ENCODE results near the gene WDCP. TPM values are rescaled to one million over a fixed set of nuclear protein-coding genes. Genes with fewer than 3 reads are reported as not detected.

The WDCP gene
- total and polyA plus RNA-seq, 2 donors from 2014 or later: 2.9 to 11.7 TPM

GRCh38 chr2:24058564-24059271 lies 11.5 kb upstream of the WDCP start:
- Histone ChIP-seq H3K9ac (ENCODE audit: low read length in 3 of 3) (no peak overlapping the region), H3K9me3 (ENCODE audit: control insufficient read depth in 2 of 3, insufficient read depth in 1 of 3, low read length in 3 of 3) (no peaks in the 10 kb centered on the region), H3K4me1 (ENCODE audit: control insufficient read depth in 2 of 3, insufficient read depth in 2 of 3, low read depth in 1 of 3, low read length in 3 of 3) (no peaks in the 10 kb centered on the region), H3K27ac (ENCODE audit: low read depth in 2 of 2, low read length in 2 of 2) (no peak overlapping the region), H3K36me3 (ENCODE audit: control insufficient read depth in 2 of 3, insufficient read depth in 3 of 3, low read length in 3 of 3) (no peaks in the 10 kb centered on the region), H3K4me3 (ENCODE audit: low read length in 3 of 3) (no peak overlapping the region), H3K27me3 (ENCODE audit: control insufficient read depth, insufficient read depth, low read length) (no peaks in the 10 kb centered on the region)
- intact Hi-C loops (cut with DNase I): no loop called here
- DNase-seq (no peak), FAIRE-seq (no peak)
- TF ChIP-seq CTCF (IDR thresholded peaks at IDR 0.05; ENCODE audit: borderline replicate concordance, extremely low read depth, insufficient read depth): no peak

GRCh38 chr2:24055750-24056149 lies 8.6 kb upstream of the WDCP start:
- no peaks in the 10 kb centered on the region for H3K36me3 ChIP-seq (ENCODE audit: control insufficient read depth in 2 of 3, insufficient read depth in 3 of 3, low read length in 3 of 3)
- H3K9me3 ChIP-seq (ENCODE audit: control insufficient read depth in 2 of 3, insufficient read depth in 1 of 3, low read length in 3 of 3): no peaks in the 10 kb centered on the region
- no peaks in the 10 kb centered on the region for H3K4me1 ChIP-seq (ENCODE audit: control insufficient read depth in 2 of 3, insufficient read depth in 2 of 3, low read depth in 1 of 3, low read length in 3 of 3)
- H3K9ac ChIP-seq (ENCODE audit: low read length in 3 of 3): no peak overlapping the region
- no peaks in the 10 kb centered on the region for H3K27me3 ChIP-seq (ENCODE audit: control insufficient read depth, insufficient read depth, low read length)
- no peak for TF ChIP-seq CTCF (IDR thresholded peaks at IDR 0.05; ENCODE audit: borderline replicate concordance, extremely low read depth, insufficient read depth)
- intact Hi-C loops (cut with DNase I): no loop called here
- DNase-seq: no peak
- H3K27ac ChIP-seq (ENCODE audit: low read depth in 2 of 2, low read length in 2 of 2): no peak overlapping the region
- FAIRE-seq: no peak
- H3K4me3 ChIP-seq (ENCODE audit: low read length in 3 of 3): no peak overlapping the region

GRCh38 chr2:24054366-24055010 lies 7.3 kb upstream of the WDCP start:
- Histone ChIP-seq H3K27ac (ENCODE audit: low read depth in 2 of 2, low read length in 2 of 2) (no peak overlapping the region), H3K9ac (ENCODE audit: low read length in 3 of 3) (no peak overlapping the region), H3K4me1 (ENCODE audit: control insufficient read depth in 2 of 3, insufficient read depth in 2 of 3, low read depth in 1 of 3, low read length in 3 of 3) (no peaks in the 10 kb centered on the region), H3K27me3 (ENCODE audit: control insufficient read depth, insufficient read depth, low read length) (no peaks in the 10 kb centered on the region), H3K36me3 (ENCODE audit: control insufficient read depth in 2 of 3, insufficient read depth in 3 of 3, low read length in 3 of 3) (no peaks in the 10 kb centered on the region), H3K9me3 (ENCODE audit: control insufficient read depth in 2 of 3, insufficient read depth in 1 of 3, low read length in 3 of 3) (no peaks in the 10 kb centered on the region), H3K4me3 (ENCODE audit: low read length in 3 of 3) (no peak overlapping the region)
- DNase-seq (no peak), FAIRE-seq (no peak)
- TF ChIP-seq CTCF (IDR thresholded peaks at IDR 0.05; ENCODE audit: borderline replicate concordance, extremely low read depth, insufficient read depth): no peak
- intact Hi-C loops (cut with DNase I): no loop called here
